ENCODE results near the gene BCO1. TPM values are rescaled to one million over a fixed set of nuclear protein-coding genes. Genes with fewer than 3 reads are reported as not detected.

BCO1 gene
- total RNA-seq, 1 donor from 2014 or later = 0.75 TPM

GRCh38 chr16:81333356-81333755 is 94.9 kb downstream of the BCO1 start:
- Histone ChIP-seq H3K27ac (no peak overlapping the region), H3K9me3 (no peaks in the 10 kb centered on the region), H3K36me3 (no peaks in the 10 kb centered on the region), H3K4me3 (no peak overlapping the region), H3K4me1 (no peaks in the 10 kb centered on the region), H3K27me3 (no peaks in the 10 kb centered on the region)
- DNase-seq (no peak), ATAC-seq (no peak)
- intact Hi-C loops (cut with DNase I) = no loop called here
- no peak for TF ChIP-seq CTCF (IDR thresholded peaks at IDR 0.05)

DNA sequence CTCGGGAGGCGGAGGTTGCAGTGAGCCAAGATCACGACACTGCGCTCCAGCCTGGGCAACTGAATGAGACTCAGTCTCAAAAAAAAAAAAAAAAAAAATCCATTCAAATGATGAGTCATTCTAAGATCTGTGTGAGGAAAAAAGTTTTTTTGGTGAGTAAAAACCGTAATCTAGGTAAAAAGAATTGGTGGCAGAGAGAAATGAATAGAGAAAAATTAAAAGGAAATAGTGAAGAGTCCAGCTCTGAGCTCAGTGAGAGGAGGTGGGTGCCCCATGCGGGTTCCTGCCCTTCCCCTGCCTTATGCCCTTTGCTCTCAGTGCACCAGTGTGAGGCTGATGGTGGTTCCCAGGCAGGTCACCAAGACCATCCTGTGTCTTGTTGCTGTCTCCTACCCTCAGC is 97.2 kb downstream of the BCO1 start:
- no peaks in the 10 kb centered on the region for H3K36me3 ChIP-seq
- no peaks in the 10 kb centered on the region for H3K27me3 ChIP-seq
- no peak for ATAC-seq
- TF ChIP-seq CTCF (IDR thresholded peaks at IDR 0.05) = no peak
- no peak for DNase-seq
- no peak overlapping the region for H3K4me3 ChIP-seq
- intact Hi-C loops (cut with DNase I) = no loop called here
- no peak overlapping the region for H3K27ac ChIP-seq
- H3K9me3 ChIP-seq = no peaks in the 10 kb centered on the region
- H3K4me1 ChIP-seq = no peaks in the 10 kb centered on the region

DNA sequence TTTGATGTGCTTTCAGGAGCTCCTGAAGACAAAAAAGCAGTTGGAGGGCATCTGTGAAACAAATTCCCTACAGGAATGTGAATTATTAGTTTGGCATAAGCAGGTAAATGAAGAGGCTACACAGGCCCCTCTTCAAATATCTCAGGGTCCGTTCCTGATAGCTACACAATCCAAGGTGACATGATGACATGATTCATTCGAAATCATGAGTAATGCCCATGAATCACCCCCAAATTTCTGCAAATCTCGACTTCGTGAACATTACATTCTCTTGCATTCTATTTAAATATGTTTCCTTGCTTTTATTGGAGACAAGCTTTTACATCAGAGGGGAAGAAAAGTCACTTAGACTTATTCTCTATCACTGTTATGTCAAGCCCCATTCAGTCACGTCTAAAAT is 98.6 kb downstream of the BCO1 start:
- intact Hi-C loops (cut with DNase I) = no loop called here
- H3K4me3 ChIP-seq = no peak overlapping the region

More for the DNA sequence above, 98.6 kb downstream of the BCO1 start:
- ATAC-seq (no peak), DNase-seq (no peak)
- no peaks in the 10 kb centered on the region for H3K4me1 ChIP-seq
- H3K9me3 ChIP-seq = no peaks in the 10 kb centered on the region
- TF ChIP-seq CTCF (IDR thresholded peaks at IDR 0.05) = no peak
- no peak overlapping the region for H3K27ac ChIP-seq
- H3K27me3 ChIP-seq = no peaks in the 10 kb centered on the region
- no peaks in the 10 kb centered on the region for H3K36me3 ChIP-seq

Other genes with a start within 250 kb of the BCO1 start
- 43.3 TPM for gene CMC2, start 231.8 kb upstream of the BCO1 start, total RNA-seq
- gene CENPN, start 231.5 kb upstream of the BCO1 start, total RNA-seq = 8.4 TPM
- 33.5 TPM for gene ATMIN, start 202.8 kb upstream of the BCO1 start, total RNA-seq
- gene C16orf46, start 161.5 kb upstream of the BCO1 start, total RNA-seq = 1.5 TPM
- gene GCSH, start 142.3 kb upstream of the BCO1 start, total RNA-seq = 17.0 TPM
- 7.3 TPM for gene GAN, start 76.3 kb downstream of the BCO1 start, total RNA-seq
- 73.8 TPM for gene CMIP, start 206.1 kb downstream of the BCO1 start, total RNA-seq

Data from upper lobe of right lung (tissue), 1 donor.